ENCODE measurements around the gene KRTAP2-4. TPM values are rescaled to one million over a fixed set of nuclear protein-coding genes. Genes with fewer than 3 reads are reported as not detected.
A peak's percentile ranks its signal among the peaks of the same experiment; 100 is the strongest.
"Not testable (repeated sequence)": the region's sequence is repeated elsewhere in the genome, so short reads cannot be mapped to it uniquely, and the experiment has no call there.

The KRTAP2-4 gene
- total and polyA plus RNA-seq, 2 experiments from 2014 or later, result not detected

GRCh38 chr17:41061964-41062363 lies 3.7 kb downstream of the KRTAP2-4 start:
- Histone ChIP-seq H3K36me3 (no peaks in the 10 kb centered on the region), H3K9me3 (ENCODE audit: low read depth) (no peaks in the 10 kb centered on the region), H3K4me1 (ENCODE audit: low read depth) (no peaks in the 10 kb centered on the region), H3K27me3 (no peaks in the 10 kb centered on the region), H3K27ac (no peak overlapping the region), H3K4me3 (no peak overlapping the region)
- no peak for TF ChIP-seq CTCF (IDR thresholded peaks at IDR 0.05; ENCODE audit: low read depth, low read length)
- peak in 1 of 2 donors; percentile 47 for DNase-seq (ENCODE audit: low read depth in 1 of 2, low spot score in 1 of 2)

- peak in 1 of 2 donors; percentile 52 for DNase-seq (ENCODE audit: low read depth in 1 of 2, low spot score in 1 of 2)
- H3K27me3 ChIP-seq, result no peaks in the 10 kb centered on the region
- no peaks in the 10 kb centered on the region for H3K9me3 ChIP-seq (ENCODE audit: low read depth)
- H3K36me3 ChIP-seq, result no peaks in the 10 kb centered on the region
- no peak within 1 kb of the TSS for H3K4me3 ChIP-seq
- no peak within 1 kb of the TSS for H3K27ac ChIP-seq
- TF ChIP-seq CTCF (IDR thresholded peaks at IDR 0.05; ENCODE audit: low read depth, low read length), result no peak
- H3K4me1 ChIP-seq (ENCODE audit: low read depth), result no peaks in the 10 kb centered on the region
Measured at GRCh38 chr17:41060052-41060604, 5.6 kb downstream of the KRTAP2-4 start, which contains the start of gene KRTAP2-3. TSS of gene KRTAP2-3 (minus strand) at chr17:41060114. CDS start at chr17:41060050, 64 bp downstream.

GRCh38 chr17:41059276-41060051 lies 6.2 kb downstream of the KRTAP2-4 start:
- peak in 1 of 2 donors; percentile 22 for DNase-seq (ENCODE audit: low read depth in 1 of 2, low spot score in 1 of 2)
- not testable (repeated sequence) for H3K4me3 ChIP-seq; H3K27ac ChIP-seq; H3K4me1 ChIP-seq (ENCODE audit: low read depth); H3K36me3 ChIP-seq; H3K9me3 ChIP-seq (ENCODE audit: low read depth); H3K27me3 ChIP-seq

- H3K27me3 ChIP-seq, result no peaks in the 10 kb centered on the region
- TF ChIP-seq CTCF (IDR thresholded peaks at IDR 0.05; ENCODE audit: low read depth, low read length), result no peak
- H3K27ac ChIP-seq, result no peak overlapping the region
- DNase-seq (ENCODE audit: low read depth in 1 of 2, low spot score in 1 of 2), result no peak
- no peaks in the 10 kb centered on the region for H3K36me3 ChIP-seq
- H3K4me3 ChIP-seq, result no peak overlapping the region
- H3K9me3 ChIP-seq (ENCODE audit: low read depth), result no peaks in the 10 kb centered on the region
- no peaks in the 10 kb centered on the region for H3K4me1 ChIP-seq (ENCODE audit: low read depth)
Measured at GRCh38 chr17:41058741-41059140, 6.9 kb downstream of the KRTAP2-4 start.

GRCh38 chr17:41057547-41057946 lies 8.1 kb downstream of the KRTAP2-4 start:
- DNase-seq (ENCODE audit: low read depth in 1 of 2, low spot score in 1 of 2), result no peak
- H3K36me3 ChIP-seq, result no peaks in the 10 kb centered on the region
- H3K27ac ChIP-seq, result no peak overlapping the region
- no peaks in the 10 kb centered on the region for H3K4me1 ChIP-seq (ENCODE audit: low read depth)
- no peak overlapping the region for H3K4me3 ChIP-seq
- no peaks in the 10 kb centered on the region for H3K9me3 ChIP-seq (ENCODE audit: low read depth)
- TF ChIP-seq CTCF (IDR thresholded peaks at IDR 0.05; ENCODE audit: low read depth, low read length), result no peak
- no peaks in the 10 kb centered on the region for H3K27me3 ChIP-seq

GRCh38 chr17:41055130-41055529 lies 10.5 kb downstream of the KRTAP2-4 start, which contains the start of gene KRTAP2-2:
TSS of gene KRTAP2-2 (minus strand) at chr17:41055230. CDS start at chr17:41055211, 19 bp downstream.
- not testable (repeated sequence) for H3K36me3 ChIP-seq; DNase-seq (ENCODE audit: low read depth in 1 of 2, low spot score in 1 of 2); H3K4me3 ChIP-seq; H3K27ac ChIP-seq; H3K27me3 ChIP-seq; H3K9me3 ChIP-seq (ENCODE audit: low read depth); H3K4me1 ChIP-seq (ENCODE audit: low read depth)

GRCh38 chr17:41054556-41054955 lies 11.1 kb downstream of the KRTAP2-4 start:
- not testable (repeated sequence) for H3K4me1 ChIP-seq (ENCODE audit: low read depth); H3K9me3 ChIP-seq (ENCODE audit: low read depth); H3K4me3 ChIP-seq; H3K27ac ChIP-seq; DNase-seq (ENCODE audit: low read depth in 1 of 2, low spot score in 1 of 2); H3K27me3 ChIP-seq; H3K36me3 ChIP-seq

Measured in cardiac muscle cell (in vitro differentiated cells and primary cell).